ENCODE measurements around the gene FUT7. TPM values are rescaled to one million over a fixed set of nuclear protein-coding genes. Genes with fewer than 3 reads are reported as not detected.

The FUT7 gene
- total and polyA plus RNA-seq, 2 of the 13 experiments (the other 11 are each of a cell fraction or from before 2014, with no cell fraction given) = 0.05 TPM; not detected in 1

GRCh38 chr9:137046088-137046787 lies 14.3 kb upstream of the FUT7 start, which contains the start of gene NPDC1:
Gene NPDC1 (minus strand): TSS chr9:137046177. CDS start chr9:137045989, 188 bp downstream.
- H3K4me2 ChIP-seq (ENCODE audit: low read depth, low read length) = peak within 1 kb of the TSS; percentile 84
- peaks cover 25% of the 10 kb centered on the region for H3K4me1 ChIP-seq (ENCODE audit: insufficient read depth, low read length)
- H3K27ac ChIP-seq (ENCODE audit: extremely low read length, insufficient read depth, low read length) = no peak within 1 kb of the TSS
- peaks cover 3 to 27% of the 10 kb centered on the region in 2 experiments; a peak in 4 of 5 replicates for H3K27me3 ChIP-seq (ENCODE audit: control insufficient read depth in 1 of 2, insufficient read depth in 2 of 2, low read length in 2 of 2)
- H3K4me3 ChIP-seq (replicated peaks in 1 of 3; ENCODE audit: insufficient read depth in 1 of 3, low read depth in 2 of 3, low read length in 3 of 3) = peak within 1 kb of the TSS; percentile 57 to 77 (median 58); a peak in 5 of 6 replicates
- ATAC-seq (peak; percentile 76), FAIRE-seq (peak; percentile 80), DNase-seq (ENCODE audit: low spot score) (peak; percentile 71)
- H3K36me3 ChIP-seq (replicated peaks in 1 of 2; ENCODE audit: control insufficient read depth in 1 of 2, insufficient read depth in 2 of 2, low read length in 2 of 2) = no peaks in the 10 kb centered on the region
- H3K79me2 ChIP-seq (ENCODE audit: insufficient read depth, low read length) = no peaks in the 10 kb centered on the region
- in situ Hi-C loops (cut with HindIII; ENCODE audit: extremely low pct_ligation_motif_present, low pct_unique_long_range_greater_than_20kb) (loop anchor here (10.0 kb wide), 1 partner anchor 271 kb away; no protein-coding TSS in a partner anchor), intact Hi-C loops (cut with micrococcal nuclease; ENCODE audit: unreplicated experiment) (loop anchor here (1.0 kb wide), 1 partner anchor 21 kb away; no protein-coding TSS in a partner anchor)
- H2AFZ ChIP-seq (ENCODE audit: low read length) = no peak within 1 kb of the TSS
- H3K9ac ChIP-seq (ENCODE audit: insufficient read depth, low read depth, low read length) = no peak within 1 kb of the TSS
- peaks cover 3% of the 10 kb centered on the region; the same call in 1 of the 2 replicates for H4K20me1 ChIP-seq (ENCODE audit: insufficient read depth, low read length)
- no TSS peak for BruUV-seq (replicated peaks)
- ChIA-PET POLR2A (interaction anchor here (0.7 to 1.1 kb wide), 7 partner anchors 10 to 40 kb away, joined by 3 to 9 read pairs (median 5); partner anchors contain the start of genes MAN1B1, SAPCD2 and UAP1L1), CTCF (ENCODE audit: low intra/inter-chr PET ratio, low total read pairs) (interaction anchor here (0.6 to 2.8 kb wide), 3 partner anchors 18 to 231 kb away, joined by 3 to 25 read pairs (median 16); partner anchors contain the start of gene TOR4A)
- no peaks in the 10 kb centered on the region for H3K9me3 ChIP-seq (ENCODE audit: low read length)
- 1% methylated on average over 18 of the region's 57 CpGs for WGBS (ENCODE audit: low lambda C conversion rate)
- TF ChIP-seq ZNF34 (CRISPR knock-in tag; IDR thresholded peaks at IDR 0.05; ENCODE audit: borderline replicate concordance) (peak; percentile 94; the same call in 1 of the 2 replicates), CHD4 (IDR thresholded peaks at IDR 0.05; ENCODE audit: borderline replicate concordance, low read length) (no peak), ZNF891 (CRISPR knock-in tag; IDR thresholded peaks at IDR 0.05) (peak; percentile 67; the same call in 1 of the 2 replicates), ZNF296 (CRISPR knock-in tag; conservative IDR thresholded peaks at IDR 0.05) (0 out of 2 replicates have a peak, but pooled peaks have one; percentile 29), NONO (IDR thresholded peaks at IDR 0.05) (no peak), NONO (CRISPR knock-in tag; conservative IDR thresholded peaks at IDR 0.05) (0 out of 2 replicates have a peak, but pooled peaks have one; percentile 20), ZGPAT (CRISPR knock-in tag; IDR thresholded peaks at IDR 0.05) (peak; percentile 53), ISX (CRISPR knock-in tag; conservative IDR thresholded peaks at IDR 0.05) (peak; percentile 78; the same call in 1 of the 2 replicates), KDM4B (CRISPR knock-in tag; IDR thresholded peaks at IDR 0.05) (peak; percentile 39; the same call in 1 of the 2 replicates), KAT7 (CRISPR knock-in tag; IDR thresholded peaks at IDR 0.05; ENCODE audit: borderline replicate concordance) (no peak), TRAFD1 (CRISPR knock-in tag; IDR thresholded peaks at IDR 0.05; ENCODE audit: borderline replicate concordance) (no peak), JUNB (CRISPR knock-in tag; IDR thresholded peaks at IDR 0.05; ENCODE audit: borderline replicate concordance) (no peak), FIP1L1 (IDR thresholded peaks at IDR 0.05; ENCODE audit: borderline replicate concordance, insufficient read depth, low read depth, low read length) (no peak), ZFP90 (CRISPR knock-in tag; IDR thresholded peaks at IDR 0.05; ENCODE audit: borderline replicate concordance) (peak; percentile 80; the same call in 1 of the 2 replicates), ATF1 (CRISPR knock-in tag; IDR thresholded peaks at IDR 0.05) (no peak), E2F2 (CRISPR knock-in tag; IDR thresholded peaks at IDR 0.05; ENCODE audit: borderline replicate concordance) (no peak), SNAPC2 (CRISPR knock-in tag; IDR thresholded peaks at IDR 0.05) (0 out of 2 replicates have a peak, but pooled peaks have one; percentile 45), ZBTB42 (CRISPR knock-in tag; IDR thresholded peaks at IDR 0.05) (peak; percentile 42; the same call in 1 of the 2 replicates), SIX4 (CRISPR knock-in tag; IDR thresholded peaks at IDR 0.05) (no peak), KDM5A (IDR thresholded peaks at IDR 0.05; ENCODE audit: borderline replicate concordance, low read length) (no peak)
